ENCODE measurements around the gene SND1. TPM values are rescaled to one million over a fixed set of nuclear protein-coding genes. Genes with fewer than 3 reads are reported as not detected.

SND1 gene
- total RNA-seq, 2 donors from 2014 or later, result 146 to 155 TPM

DNA sequence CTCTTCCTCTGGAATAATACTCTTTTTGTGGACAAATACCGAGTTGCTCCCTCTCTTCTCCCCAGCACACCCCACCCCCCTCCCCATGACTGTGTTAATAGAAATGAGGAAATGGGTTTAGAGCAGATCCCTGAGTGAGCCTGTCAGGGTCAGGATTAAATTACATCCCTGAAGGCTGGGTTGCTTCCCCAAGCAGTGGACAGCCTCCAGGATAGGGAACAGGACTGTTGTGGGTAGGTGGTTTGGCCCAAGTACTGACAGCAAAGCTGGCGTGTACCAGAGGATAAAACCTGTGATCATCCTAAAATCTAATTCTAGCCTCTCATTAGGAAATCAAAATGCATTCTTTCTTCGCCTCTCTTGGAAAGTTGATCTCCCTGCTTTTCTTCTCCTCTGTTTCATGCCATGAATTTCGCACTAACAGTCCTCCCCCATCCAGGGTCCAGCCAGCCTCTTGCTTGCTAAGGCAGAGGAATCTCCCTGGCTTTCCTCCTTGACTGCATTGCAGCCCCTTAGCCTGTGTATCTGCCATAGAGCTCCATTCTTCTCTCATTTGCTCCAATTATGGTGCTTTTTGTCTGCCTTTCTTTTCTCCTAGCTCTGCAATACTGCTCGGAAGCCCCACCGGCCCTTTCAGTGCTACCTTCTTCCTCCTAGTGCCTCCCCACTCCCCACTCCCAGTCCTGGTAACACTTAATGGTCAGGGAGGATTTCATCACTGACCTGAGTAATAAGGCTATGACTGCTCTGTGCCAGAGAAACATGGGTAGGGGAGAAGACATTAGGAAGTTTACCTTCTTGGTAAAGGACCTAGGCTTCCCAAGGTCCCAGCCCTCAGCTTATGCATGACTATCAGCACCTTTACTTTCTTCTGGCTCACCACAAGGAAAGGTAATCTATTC is 370.9 kb downstream of the SND1 start:
- H3K27me3 ChIP-seq, result no peaks in the 10 kb centered on the region
- H3K4me3 ChIP-seq, result no peak overlapping the region
- intact Hi-C loops (cut with DNase I), result no loop called here
- DNase-seq (no peak), ATAC-seq (no peak)
- H3K4me1 ChIP-seq, result peaks cover 15% of the 10 kb centered on the region
- TF ChIP-seq POLR2A (IDR thresholded peaks at IDR 0.05) (no peak), CTCF (IDR thresholded peaks at IDR 0.05) (no peak)
- H3K27ac ChIP-seq, result no peak overlapping the region
- peaks cover 0 to 3% of the 10 kb centered on the region in 2 donors for H3K36me3 ChIP-seq (replicated peaks in 1 of 2; ENCODE audit: insufficient read depth in 1 of 2, low read depth in 2 of 2)
- no peaks in the 10 kb centered on the region for H3K9me3 ChIP-seq
- 79 to 89% methylated on average over 6 of the region's 6 CpGs for WGBS, 2 donors

DNA sequence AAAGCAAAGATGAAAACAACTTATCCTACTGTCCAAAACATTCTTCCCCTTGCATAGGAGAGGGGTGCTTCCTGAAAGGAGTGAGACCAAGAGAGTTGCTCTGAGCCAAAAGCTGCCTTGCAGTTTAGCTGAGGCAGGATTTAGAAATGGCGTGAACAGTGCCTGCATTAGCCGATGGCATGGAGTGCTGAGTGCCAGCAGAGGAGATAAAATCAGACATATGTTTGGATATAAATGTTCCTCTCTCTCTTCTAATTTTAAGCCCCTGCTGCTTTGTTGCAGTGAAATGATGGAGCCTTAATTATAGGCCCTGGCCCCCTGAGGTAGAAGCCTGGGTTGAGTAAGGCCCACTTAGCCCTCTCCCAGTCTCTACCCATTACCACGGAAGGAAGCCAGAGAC is 372.2 kb downstream of the SND1 start:
- TF ChIP-seq POLR2A (IDR thresholded peaks at IDR 0.05) (no peak), CTCF (IDR thresholded peaks at IDR 0.05) (no peak)
- Histone ChIP-seq H3K4me3 (no peak overlapping the region), H3K4me1 (peaks cover 7% of the 10 kb centered on the region), H3K27me3 (no peaks in the 10 kb centered on the region), H3K9me3 (no peaks in the 10 kb centered on the region), H3K27ac (no peak overlapping the region), H3K36me3 (replicated peaks in 1 of 2; ENCODE audit: insufficient read depth in 1 of 2, low read depth in 2 of 2) (peaks cover 0 to 3% of the 10 kb centered on the region in 2 donors)
- no peak for DNase-seq
- no peak for ATAC-seq
- 78 to 87% methylated on average over 3 of the region's 3 CpGs for WGBS, 2 donors
- intact Hi-C loops (cut with DNase I), result no loop called here

GRCh38 chr7:128025380-128025779 is 373.4 kb downstream of the SND1 start:
- H3K27me3 ChIP-seq, result no peaks in the 10 kb centered on the region
- no peak for ATAC-seq
- H3K27ac ChIP-seq, result no peak overlapping the region
- peaks cover 7% of the 10 kb centered on the region for H3K4me1 ChIP-seq
- WGBS, 2 donors, result 80 to 91% methylated on average over 6 of the region's 6 CpGs
- H3K9me3 ChIP-seq, result no peaks in the 10 kb centered on the region
- H3K4me3 ChIP-seq, result no peak overlapping the region
- no peak for DNase-seq
- TF ChIP-seq CTCF (IDR thresholded peaks at IDR 0.05), result no peak
- H3K36me3 ChIP-seq (replicated peaks in 1 of 2; ENCODE audit: insufficient read depth in 1 of 2, low read depth in 2 of 2), result peaks cover 0 to 2% of the 10 kb centered on the region in 2 donors
- intact Hi-C loops (cut with DNase I), result no loop called here

- 80 to 90% methylated on average over 2 of the region's 2 CpGs for WGBS, 2 donors
- no peak for ATAC-seq
- no peak overlapping the region for H3K4me3 ChIP-seq
- H3K36me3 ChIP-seq (replicated peaks in 1 of 2; ENCODE audit: insufficient read depth in 1 of 2, low read depth in 2 of 2), result no peaks in the 10 kb centered on the region
- TF ChIP-seq POLR2A (IDR thresholded peaks at IDR 0.05), result no peak
- no peak for TF ChIP-seq CTCF (IDR thresholded peaks at IDR 0.05)
- H3K27me3 ChIP-seq, result no peaks in the 10 kb centered on the region
- H3K4me1 ChIP-seq, result peaks cover 7% of the 10 kb centered on the region
- intact Hi-C loops (cut with DNase I), result no loop called here
- no peaks in the 10 kb centered on the region for H3K9me3 ChIP-seq
- DNase-seq, result no peak
- no peak overlapping the region for H3K27ac ChIP-seq
Observed at GRCh38 chr7:128025819-128026218, 373.8 kb downstream of the SND1 start.

GRCh38 chr7:128026551-128026950 is 374.6 kb downstream of the SND1 start:
- Histone ChIP-seq H3K4me3 (no peak overlapping the region), H3K9me3 (no peaks in the 10 kb centered on the region), H3K36me3 (replicated peaks in 1 of 2; ENCODE audit: insufficient read depth in 1 of 2, low read depth in 2 of 2) (no peaks in the 10 kb centered on the region), H3K27me3 (no peaks in the 10 kb centered on the region), H3K4me1 (peaks cover 7% of the 10 kb centered on the region), H3K27ac (no peak overlapping the region)
- no peak for ATAC-seq
- intact Hi-C loops (cut with DNase I), result no loop called here
- no peak for DNase-seq
- TF ChIP-seq POLR2A (IDR thresholded peaks at IDR 0.05), result no peak
- no peak for TF ChIP-seq CTCF (IDR thresholded peaks at IDR 0.05)
- 34 to 51% methylated on average over 2 of the region's 2 CpGs for WGBS, 2 donors

Measured in body of pancreas (tissue), 4 donors.